Measurements from ENCODE around the gene TGFBR1. TPM values are rescaled to one million over a fixed set of nuclear protein-coding genes. Genes with fewer than 3 reads are reported as not detected.
A peak's percentile ranks its signal among the peaks of the same experiment; 100 is the strongest.

TGFBR1 gene
- total RNA-seq, 2 experiments from 2014 or later: 12.9 to 14.6 TPM

DNA sequence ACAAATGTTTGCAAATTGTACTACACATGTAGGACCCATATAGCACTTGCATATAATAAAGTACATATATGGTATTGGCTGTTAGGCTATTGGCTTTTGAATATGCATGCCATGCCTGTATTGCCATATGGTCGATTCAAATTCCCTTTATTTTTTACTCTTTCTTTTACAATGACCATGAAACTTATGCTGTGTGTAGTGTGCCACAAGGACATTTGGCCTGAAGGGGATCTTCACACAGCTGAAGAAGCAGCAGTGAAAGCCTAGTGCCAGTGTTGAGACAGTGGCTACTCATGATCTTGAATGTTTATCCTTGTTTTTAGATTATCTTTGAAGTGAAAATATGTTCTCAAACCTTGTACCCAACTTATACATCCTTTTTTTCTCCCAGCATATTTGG lies 20.5 kb downstream of the TGFBR1 start:
- intact Hi-C loops (cut with DNase I, micrococcal nuclease): no loop called here
- Histone ChIP-seq H3K36me3 (ENCODE audit: insufficient read depth, low read length) (peaks cover 6% of the 10 kb centered on the region), H3K27ac (ENCODE audit: low read depth in 1 of 2, low read length in 2 of 2) (no peak overlapping the region), H3K4me1 (ENCODE audit: insufficient read depth, low read length) (peaks cover 34% of the 10 kb centered on the region), H3K9me3 (ENCODE audit: control insufficient read depth in 1 of 2, insufficient read depth in 1 of 2, low read length in 2 of 2) (no peaks in the 10 kb centered on the region), H3K4me3 (ENCODE audit: low read length) (no peak overlapping the region), H3K27me3 (ENCODE audit: control insufficient read depth in 1 of 2, insufficient read depth in 2 of 2, low read length in 2 of 2) (no peaks in the 10 kb centered on the region)
- CTCF ChIA-PET: interaction anchor here (1.4 to 2.4 kb wide), 3 partner anchors 10 to 15 kb away, joined by 4 to 9 read pairs (median 6); no protein-coding TSS in a partner anchor
- Mint-ChIP-seq H3K27me3 (no peaks in the 10 kb centered on the region), H3K27ac (no peak overlapping the region), H3K9me3 (no peaks in the 10 kb centered on the region), H3K36me3 (ENCODE audit: low read depth) (peaks cover 2% of the 10 kb centered on the region), H3K4me1 (ENCODE audit: low read depth) (peaks cover 97% of the 10 kb centered on the region), H3K4me3 (no peak overlapping the region)
- POLR2A ChIA-PET: interaction anchor here (0.6 to 2.5 kb wide), 5 partner anchors 11 to 80 kb away, joined by 3 to 10 read pairs (median 4); partner anchors contain the start of gene TGFBR1
- TF ChIP-seq, protein P1, sequence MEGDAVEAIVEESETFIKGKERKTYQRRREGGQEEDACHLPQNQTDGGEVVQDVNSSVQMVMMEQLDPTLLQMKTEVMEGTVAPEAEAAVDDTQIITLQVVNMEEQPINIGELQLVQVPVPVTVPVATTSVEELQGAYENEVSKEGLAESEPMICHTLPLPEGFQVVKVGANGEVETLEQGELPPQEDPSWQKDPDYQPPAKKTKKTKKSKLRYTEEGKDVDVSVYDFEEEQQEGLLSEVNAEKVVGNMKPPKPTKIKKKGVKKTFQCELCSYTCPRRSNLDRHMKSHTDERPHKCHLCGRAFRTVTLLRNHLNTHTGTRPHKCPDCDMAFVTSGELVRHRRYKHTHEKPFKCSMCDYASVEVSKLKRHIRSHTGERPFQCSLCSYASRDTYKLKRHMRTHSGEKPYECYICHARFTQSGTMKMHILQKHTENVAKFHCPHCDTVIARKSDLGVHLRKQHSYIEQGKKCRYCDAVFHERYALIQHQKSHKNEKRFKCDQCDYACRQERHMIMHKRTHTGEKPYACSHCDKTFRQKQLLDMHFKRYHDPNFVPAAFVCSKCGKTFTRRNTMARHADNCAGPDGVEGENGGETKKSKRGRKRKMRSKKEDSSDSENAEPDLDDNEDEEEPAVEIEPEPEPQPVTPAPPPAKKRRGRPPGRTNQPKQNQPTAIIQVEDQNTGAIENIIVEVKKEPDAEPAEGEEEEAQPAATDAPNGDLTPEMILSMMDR (IDR thresholded peaks at IDR 0.05): no peak
- ATAC-seq (ENCODE audit: poor library complexity): no peak
- no peak for DNase-seq

DNA sequence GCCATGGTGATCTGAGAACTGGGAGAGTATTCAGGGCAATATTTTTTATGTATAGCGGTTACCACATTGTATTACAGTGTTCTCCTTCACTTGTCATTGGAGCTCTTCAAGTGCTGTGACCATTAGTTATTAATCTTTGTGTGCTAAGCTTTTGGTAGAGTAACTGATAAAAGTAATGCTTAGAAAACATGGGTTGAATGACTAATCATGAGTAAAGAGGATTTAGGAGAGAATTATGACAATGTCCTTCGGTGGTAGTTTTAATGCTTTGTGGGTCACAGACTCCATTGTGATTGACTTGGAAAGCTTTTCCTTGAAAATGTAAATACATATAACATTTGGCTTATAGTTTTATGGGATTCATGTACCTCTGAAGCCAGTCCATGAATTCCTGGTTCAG lies 21.4 kb downstream of the TGFBR1 start:
- Mint-ChIP-seq H3K36me3 (ENCODE audit: low read depth) (peaks cover 10% of the 10 kb centered on the region), H3K4me3 (no peak overlapping the region), H3K4me1 (ENCODE audit: low read depth) (peaks cover 97% of the 10 kb centered on the region), H3K27me3 (no peaks in the 10 kb centered on the region), H3K27ac (peak overlapping the region; percentile 58), H3K9me3 (no peaks in the 10 kb centered on the region)
- ATAC-seq (ENCODE audit: poor library complexity): no peak
- Histone ChIP-seq H3K4me1 (ENCODE audit: insufficient read depth, low read length) (peaks cover 34% of the 10 kb centered on the region), H3K27me3 (ENCODE audit: control insufficient read depth in 1 of 2, insufficient read depth in 2 of 2, low read length in 2 of 2) (no peaks in the 10 kb centered on the region), H3K4me3 (ENCODE audit: low read length) (no peak overlapping the region), H3K9me3 (ENCODE audit: control insufficient read depth in 1 of 2, insufficient read depth in 1 of 2, low read length in 2 of 2) (no peaks in the 10 kb centered on the region), H3K27ac (ENCODE audit: low read depth in 1 of 2, low read length in 2 of 2) (no peak overlapping the region), H3K36me3 (ENCODE audit: insufficient read depth, low read length) (peaks cover 6% of the 10 kb centered on the region)
- ChIA-PET POLR2A (interaction anchor here (1.1 to 2.5 kb wide), 4 partner anchors 8 to 22 kb away, joined by 3 to 9 read pairs (median 6); partner anchors contain the start of gene TGFBR1), CTCF (interaction anchor here (1.4 to 2.4 kb wide), 3 partner anchors 9 to 14 kb away, joined by 4 to 9 read pairs (median 6); no protein-coding TSS in a partner anchor)
- intact Hi-C loops (cut with DNase I, micrococcal nuclease): no loop called here
- TF ChIP-seq, protein P1 (IDR thresholded peaks at IDR 0.05): no peak
- DNase-seq: no peak

DNA sequence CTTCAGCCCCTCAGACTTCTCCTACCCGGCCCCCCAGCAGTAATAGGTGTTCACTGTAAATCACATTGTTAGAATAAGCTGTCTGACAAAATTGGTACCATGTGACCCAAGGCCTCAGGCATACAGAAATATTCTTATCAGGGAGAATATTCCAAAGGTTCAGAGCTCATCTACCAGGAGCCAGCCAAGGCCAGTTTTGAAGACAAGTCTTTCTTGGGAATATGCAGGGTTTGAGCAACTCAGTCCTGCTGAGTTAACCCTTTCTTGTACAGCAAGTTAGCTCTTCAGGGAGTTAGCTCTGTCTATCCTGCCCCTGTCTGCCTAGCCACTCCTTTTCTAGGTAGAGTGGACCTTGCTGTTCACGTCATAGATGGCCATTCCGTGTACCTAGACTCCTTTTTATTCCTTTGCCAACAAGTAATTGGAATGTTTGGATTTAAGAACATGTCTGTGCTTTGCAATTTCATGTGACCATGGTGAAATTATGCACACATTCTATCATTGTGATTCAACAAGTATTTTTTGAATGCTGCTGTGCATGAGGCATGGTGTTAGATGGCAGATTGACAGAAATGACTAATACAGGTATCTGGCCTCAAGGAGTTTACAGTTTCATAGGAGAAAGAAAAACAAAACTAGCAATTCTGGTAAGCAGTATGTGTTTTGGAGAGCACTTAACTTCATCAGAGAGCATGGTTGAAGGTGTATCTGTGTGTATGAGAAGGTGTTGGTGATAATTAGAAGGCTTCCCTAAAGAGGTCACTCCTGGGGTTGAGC lies 22.6 kb downstream of the TGFBR1 start:
- DNase-seq: no peak

More for the DNA sequence above, 22.6 kb downstream of the TGFBR1 start:
- TF ChIP-seq, protein P1 (IDR thresholded peaks at IDR 0.05): no peak
- no peaks in the 10 kb centered on the region for H3K27me3 ChIP-seq (ENCODE audit: control insufficient read depth in 1 of 2, insufficient read depth in 2 of 2, low read length in 2 of 2)
- intact Hi-C loops (cut with DNase I, micrococcal nuclease): no loop called here
- H3K27ac ChIP-seq (ENCODE audit: low read depth in 1 of 2, low read length in 2 of 2): no peak overlapping the region
- CTCF ChIA-PET: interaction anchor here (2.4 kb wide), 1 partner anchor 13 kb away, joined by 9 read pairs; no protein-coding TSS in a partner anchor
- Mint-ChIP-seq H3K36me3 (ENCODE audit: low read depth) (peaks cover 20% of the 10 kb centered on the region), H3K9me3 (no peaks in the 10 kb centered on the region), H3K27ac (peak overlapping the region; percentile 58), H3K4me1 (ENCODE audit: low read depth) (peaks cover 94% of the 10 kb centered on the region), H3K27me3 (no peaks in the 10 kb centered on the region), H3K4me3 (peak overlapping the region; percentile 32)
- ATAC-seq (ENCODE audit: poor library complexity): no peak
- no peak overlapping the region for H3K4me3 ChIP-seq (ENCODE audit: low read length)
- POLR2A ChIA-PET: interaction anchor here (0.7 to 1.8 kb wide), 5 partner anchors 8 to 69 kb away, joined by 4 to 9 read pairs (median 6); partner anchors contain the start of gene TGFBR1
- peaks cover 30% of the 10 kb centered on the region for H3K4me1 ChIP-seq (ENCODE audit: insufficient read depth, low read length)
- peaks cover 15% of the 10 kb centered on the region for H3K36me3 ChIP-seq (ENCODE audit: insufficient read depth, low read length)
- H3K9me3 ChIP-seq (ENCODE audit: control insufficient read depth in 1 of 2, insufficient read depth in 1 of 2, low read length in 2 of 2): no peaks in the 10 kb centered on the region
